ENCODE measurements around the gene PTPRD. TPM values are rescaled to one million over a fixed set of nuclear protein-coding genes. Genes with fewer than 3 reads are reported as not detected.

The PTPRD gene
- total and polyA plus RNA-seq, 9 of the 15 experiments (the other 6 are each of a cell fraction or from before 2014, with no cell fraction given) = 0.11 TPM; not detected in 8

DNA sequence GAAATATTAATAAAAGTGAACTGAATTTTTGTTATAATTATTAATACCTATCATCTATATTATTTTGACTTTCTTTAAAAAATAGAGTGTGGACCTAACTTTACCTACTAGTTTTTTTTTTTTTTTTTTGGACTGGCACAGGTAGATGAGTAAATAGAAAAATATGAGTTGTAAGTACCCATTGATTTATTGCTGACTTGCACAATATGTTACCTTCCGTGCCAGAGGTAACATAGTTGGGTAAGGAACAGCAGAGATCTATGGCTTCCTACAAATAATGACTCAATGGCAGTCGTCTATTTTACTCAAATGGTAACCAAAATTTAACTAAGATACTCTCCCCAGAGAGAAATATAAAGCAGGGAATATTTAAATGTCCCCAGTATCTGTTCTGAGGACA, 1212.8 kb downstream of the PTPRD start:
- FAIRE-seq (no peak), ATAC-seq (no peak), DNase-seq (ENCODE audit: extremely low read depth in 1 of 4, low spot score in 3 of 4) (no peak)
- WGBS (ENCODE audit: insufficient coverage, low coverage, missing lambda C conversion rate) = 0% methylated on average over 2 of the region's 2 CpGs
- Histone ChIP-seq H3K27ac (ENCODE audit: extremely low read depth, low read depth, low read length) (no peak overlapping the region), H3K79me2 (ENCODE audit: control insufficient read depth, insufficient read depth, low read length) (no peaks in the 10 kb centered on the region), H2AFZ (ENCODE audit: low read depth, low read length) (no peak overlapping the region), H3K4me2 (ENCODE audit: insufficient read depth, low read length) (no peak overlapping the region), H3K27me3 (ENCODE audit: control insufficient read depth in 2 of 2, insufficient read depth in 2 of 2, low read length in 2 of 2) (no peaks in the 10 kb centered on the region), H3K9ac (ENCODE audit: insufficient read depth in 1 of 2, low read depth in 2 of 2, low read length in 2 of 2) (no peak overlapping the region), H3K4me1 (replicated peaks in 1 of 2; ENCODE audit: control insufficient read depth in 2 of 2, insufficient read depth in 2 of 2, low read length in 2 of 2) (no peaks in the 10 kb centered on the region), H3K36me3 (ENCODE audit: control insufficient read depth, insufficient read depth, low read length) (no peaks in the 10 kb centered on the region), H3K9me1 (ENCODE audit: control insufficient read depth, insufficient read depth, low read length) (no peaks in the 10 kb centered on the region), H3K9me3 (replicated peaks; ENCODE audit: control insufficient read depth, insufficient read depth, low read depth, low read length) (no peaks in the 10 kb centered on the region), H4K20me1 (replicated peaks; ENCODE audit: control insufficient read depth, insufficient read depth, low read length) (no peaks in the 10 kb centered on the region), H3K4me3 (no peak overlapping the region)
- ChIA-PET POLR2A (no interaction called here), CTCF (ENCODE audit: low intra/inter-chr PET ratio) (no interaction called here)
- no TSS peak for BruUV-seq (replicated peaks)
- 0 out of 2 replicates have a peak, but pooled peaks have one; percentile 44 for TF ChIP-seq MAFF (IDR thresholded peaks at IDR 0.05; ENCODE audit: low read length)
- no peak for TF ChIP-seq BCOR (IDR thresholded peaks at IDR 0.05)
- peak; percentile 42; the same call in 1 of the 2 replicates for TF ChIP-seq MAFK (IDR thresholded peaks at IDR 0.05; ENCODE audit: low read length)
- intact Hi-C loops (cut with micrococcal nuclease) (no loop called here), in situ Hi-C loops (cut with MboI) (no loop called here)

DNA sequence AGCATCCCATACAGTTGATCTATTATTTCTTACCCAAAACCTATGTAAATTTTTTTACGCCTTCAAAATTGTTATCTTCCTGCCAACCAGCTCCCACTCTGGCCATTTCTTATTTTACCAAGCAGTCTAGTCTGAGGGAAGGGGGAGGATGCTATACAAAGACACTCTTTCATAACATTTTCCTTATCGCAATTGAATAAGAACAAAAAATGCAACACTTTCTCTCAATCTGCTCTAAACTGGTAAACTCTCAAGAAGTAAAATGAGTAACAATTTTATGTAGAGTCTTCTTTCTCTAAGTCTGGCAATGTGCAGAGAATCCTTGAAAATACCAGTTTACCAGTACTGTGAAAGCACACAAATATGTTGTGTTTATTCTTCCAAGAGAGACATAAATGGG, 1216.3 kb downstream of the PTPRD start:
- 6% methylated on average over 2 of the region's 2 CpGs for WGBS (ENCODE audit: insufficient coverage, low coverage, missing lambda C conversion rate)
- no peaks in the 10 kb centered on the region for H3K4me1 ChIP-seq (replicated peaks in 1 of 2; ENCODE audit: control insufficient read depth in 2 of 2, insufficient read depth in 2 of 2, low read length in 2 of 2)
- no peaks in the 10 kb centered on the region for H4K20me1 ChIP-seq (replicated peaks; ENCODE audit: control insufficient read depth, insufficient read depth, low read length)
- in situ Hi-C loops (cut with MboI) (no loop called here), intact Hi-C loops (cut with micrococcal nuclease) (no loop called here)
- no peaks in the 10 kb centered on the region for H3K36me3 ChIP-seq (ENCODE audit: control insufficient read depth, insufficient read depth, low read length)
- no peak overlapping the region for H2AFZ ChIP-seq (ENCODE audit: low read depth, low read length)
- H3K9me3 ChIP-seq (replicated peaks; ENCODE audit: control insufficient read depth, insufficient read depth, low read depth, low read length) = no peaks in the 10 kb centered on the region
- H3K9ac ChIP-seq (ENCODE audit: insufficient read depth in 1 of 2, low read depth in 2 of 2, low read length in 2 of 2) = no peak overlapping the region
- no peak for FAIRE-seq
- H3K79me2 ChIP-seq (ENCODE audit: control insufficient read depth, insufficient read depth, low read length) = no peaks in the 10 kb centered on the region
- ChIA-PET CTCF (ENCODE audit: low intra/inter-chr PET ratio) (no interaction called here), POLR2A (no interaction called here)
- DNase-seq (ENCODE audit: extremely low read depth in 1 of 4, low spot score in 3 of 4) = no peak
- no peak for ATAC-seq
- H3K4me2 ChIP-seq (ENCODE audit: insufficient read depth, low read length) = no peak overlapping the region
- H3K9me1 ChIP-seq (ENCODE audit: control insufficient read depth, insufficient read depth, low read length) = no peaks in the 10 kb centered on the region
- no peak overlapping the region for H3K27ac ChIP-seq (ENCODE audit: extremely low read depth, low read depth, low read length)
- H3K4me3 ChIP-seq = no peak overlapping the region
- no TSS peak for BruUV-seq (replicated peaks)
- H3K27me3 ChIP-seq (ENCODE audit: control insufficient read depth in 2 of 2, insufficient read depth in 2 of 2, low read length in 2 of 2) = no peaks in the 10 kb centered on the region
- TF ChIP-seq POU5F1 (IDR thresholded peaks at IDR 0.05; ENCODE audit: borderline replicate concordance, low read depth, low read length, partially characterized antibody) (no peak), ESRRA (IDR thresholded peaks at IDR 0.05; ENCODE audit: borderline replicate concordance, low read depth) (no peak), ZNF41 (CRISPR knock-in tag; conservative IDR thresholded peaks at IDR 0.05) (no peak), POLR2B (IDR thresholded peaks at IDR 0.05; ENCODE audit: low read depth, partially characterized antibody) (no peak), HCFC1 (IDR thresholded peaks at IDR 0.05; ENCODE audit: low read depth, low read length) (no peak), SREBF2 (CRISPR knock-in tag; IDR thresholded peaks at IDR 0.05) (no peak), GATAD2B (IDR thresholded peaks at IDR 0.05; ENCODE audit: borderline replicate concordance) (no peak)
- TF ChIP-seq, protein P1, sequence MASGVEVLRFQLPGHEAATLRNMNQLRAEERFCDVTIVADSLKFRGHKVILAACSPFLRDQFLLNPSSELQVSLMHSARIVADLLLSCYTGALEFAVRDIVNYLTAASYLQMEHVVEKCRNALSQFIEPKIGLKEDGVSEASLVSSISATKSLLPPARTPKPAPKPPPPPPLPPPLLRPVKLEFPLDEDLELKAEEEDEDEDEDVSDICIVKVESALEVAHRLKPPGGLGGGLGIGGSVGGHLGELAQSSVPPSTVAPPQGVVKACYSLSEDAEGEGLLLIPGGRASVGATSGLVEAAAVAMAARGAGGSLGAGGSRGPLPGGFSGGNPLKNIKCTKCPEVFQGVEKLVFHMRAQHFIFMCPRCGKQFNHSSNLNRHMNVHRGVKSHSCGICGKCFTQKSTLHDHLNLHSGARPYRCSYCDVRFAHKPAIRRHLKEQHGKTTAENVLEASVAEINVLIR (CRISPR knock-in tag; IDR thresholded peaks at IDR 0.05) = no peak
- TF ChIP-seq, protein P2, sequence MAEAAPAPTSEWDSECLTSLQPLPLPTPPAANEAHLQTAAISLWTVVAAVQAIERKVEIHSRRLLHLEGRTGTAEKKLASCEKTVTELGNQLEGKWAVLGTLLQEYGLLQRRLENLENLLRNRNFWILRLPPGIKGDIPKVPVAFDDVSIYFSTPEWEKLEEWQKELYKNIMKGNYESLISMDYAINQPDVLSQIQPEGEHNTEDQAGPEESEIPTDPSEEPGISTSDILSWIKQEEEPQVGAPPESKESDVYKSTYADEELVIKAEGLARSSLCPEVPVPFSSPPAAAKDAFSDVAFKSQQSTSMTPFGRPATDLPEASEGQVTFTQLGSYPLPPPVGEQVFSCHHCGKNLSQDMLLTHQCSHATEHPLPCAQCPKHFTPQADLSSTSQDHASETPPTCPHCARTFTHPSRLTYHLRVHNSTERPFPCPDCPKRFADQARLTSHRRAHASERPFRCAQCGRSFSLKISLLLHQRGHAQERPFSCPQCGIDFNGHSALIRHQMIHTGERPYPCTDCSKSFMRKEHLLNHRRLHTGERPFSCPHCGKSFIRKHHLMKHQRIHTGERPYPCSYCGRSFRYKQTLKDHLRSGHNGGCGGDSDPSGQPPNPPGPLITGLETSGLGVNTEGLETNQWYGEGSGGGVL (CRISPR knock-in tag; IDR thresholded peaks at IDR 0.05) = no peak
- TF ChIP-seq, protein P3, sequence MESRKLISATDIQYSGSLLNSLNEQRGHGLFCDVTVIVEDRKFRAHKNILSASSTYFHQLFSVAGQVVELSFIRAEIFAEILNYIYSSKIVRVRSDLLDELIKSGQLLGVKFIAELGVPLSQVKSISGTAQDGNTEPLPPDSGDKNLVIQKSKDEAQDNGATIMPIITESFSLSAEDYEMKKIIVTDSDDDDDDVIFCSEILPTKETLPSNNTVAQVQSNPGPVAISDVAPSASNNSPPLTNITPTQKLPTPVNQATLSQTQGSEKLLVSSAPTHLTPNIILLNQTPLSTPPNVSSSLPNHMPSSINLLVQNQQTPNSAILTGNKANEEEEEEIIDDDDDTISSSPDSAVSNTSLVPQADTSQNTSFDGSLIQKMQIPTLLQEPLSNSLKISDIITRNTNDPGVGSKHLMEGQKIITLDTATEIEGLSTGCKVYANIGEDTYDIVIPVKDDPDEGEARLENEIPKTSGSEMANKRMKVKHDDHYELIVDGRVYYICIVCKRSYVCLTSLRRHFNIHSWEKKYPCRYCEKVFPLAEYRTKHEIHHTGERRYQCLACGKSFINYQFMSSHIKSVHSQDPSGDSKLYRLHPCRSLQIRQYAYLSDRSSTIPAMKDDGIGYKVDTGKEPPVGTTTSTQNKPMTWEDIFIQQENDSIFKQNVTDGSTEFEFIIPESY (CRISPR knock-in tag; IDR thresholded peaks at IDR 0.05) = no peak
